GM11168 (cell line): ENCODE data around the gene INSL6.

Source experiments
- in situ Hi-C: fragments of 300-500 bp; cut with MboI; formaldehyde crosslinking; loops from one replicate; pipeline ENCODE4 v1.12.0; 2022; ENCODE audit warnings: low sequenced_read_pairs; ENCODE audit not compliant: unreplicated experiment

Gene INSL6

DNA sequence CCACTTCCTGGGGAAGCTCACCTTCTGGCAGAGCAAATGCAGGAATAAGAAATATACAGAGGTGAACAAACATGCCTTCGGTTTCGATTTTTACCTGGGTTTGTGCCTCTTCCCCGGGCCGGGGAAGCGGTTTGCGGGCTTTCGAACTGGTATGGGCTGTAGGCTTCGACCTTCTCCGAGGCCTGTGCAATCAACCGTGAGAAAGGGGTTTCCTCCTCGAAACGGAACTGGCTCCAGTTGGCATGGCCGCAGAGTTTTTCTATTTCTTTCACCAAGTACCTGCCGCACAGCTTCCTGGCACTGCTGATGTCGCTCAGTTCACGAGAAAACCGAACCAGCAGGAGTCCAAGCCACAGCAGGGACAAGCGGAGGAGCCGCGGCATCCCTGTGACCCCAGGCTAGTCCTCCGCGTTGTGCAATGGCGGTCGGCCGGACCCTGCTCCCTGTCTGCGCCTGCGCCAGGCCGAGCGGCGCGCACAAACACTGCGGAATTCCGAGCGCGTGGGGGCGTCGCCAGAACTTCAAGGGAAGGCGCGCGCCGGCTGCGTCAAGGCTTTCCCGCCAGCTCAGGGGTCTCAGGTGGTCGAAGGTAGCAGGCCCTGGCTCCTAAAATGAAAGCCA lies at the start of gene INSL6:
TSS of gene INSL6 (minus strand) at position 420 of the 621 bp plus-strand sequence. CDS start at position 383, 37 bp downstream.
- in situ Hi-C loops: loop anchor here (5.0 to 10.0 kb wide), 2 partner anchors 259 to 427 kb away; no protein-coding TSS in a partner anchor

- in situ Hi-C loops: no loop called here
Measured at GRCh38 chr9:5231212-5231611, 45.8 kb upstream of the INSL6 start, which contains the start of gene INSL4. Gene INSL4 (plus strand): TSS chr9:5231419. CDS start chr9:5231524, 105 bp downstream.

DNA sequence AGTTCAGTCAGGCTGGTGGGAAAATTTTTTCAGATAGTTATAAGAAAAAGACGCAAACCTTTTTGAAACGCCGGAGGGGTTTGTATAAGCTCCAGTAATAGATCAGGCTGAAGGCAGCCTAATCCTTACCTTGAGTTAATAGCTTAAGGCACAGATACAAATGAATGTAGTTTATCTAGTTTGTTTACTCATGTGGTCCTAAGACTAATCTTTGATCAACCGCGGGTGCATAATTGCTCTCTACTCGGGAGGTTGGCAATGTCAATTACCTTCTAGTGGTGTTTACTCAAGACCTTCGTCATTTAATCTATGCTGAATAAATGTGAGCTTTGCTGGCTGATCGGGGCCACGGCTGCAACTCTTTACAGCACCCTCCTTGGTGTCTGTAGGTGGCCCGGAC lies 45.1 kb upstream of the INSL6 start:
- in situ Hi-C loops: no loop called here

DNA sequence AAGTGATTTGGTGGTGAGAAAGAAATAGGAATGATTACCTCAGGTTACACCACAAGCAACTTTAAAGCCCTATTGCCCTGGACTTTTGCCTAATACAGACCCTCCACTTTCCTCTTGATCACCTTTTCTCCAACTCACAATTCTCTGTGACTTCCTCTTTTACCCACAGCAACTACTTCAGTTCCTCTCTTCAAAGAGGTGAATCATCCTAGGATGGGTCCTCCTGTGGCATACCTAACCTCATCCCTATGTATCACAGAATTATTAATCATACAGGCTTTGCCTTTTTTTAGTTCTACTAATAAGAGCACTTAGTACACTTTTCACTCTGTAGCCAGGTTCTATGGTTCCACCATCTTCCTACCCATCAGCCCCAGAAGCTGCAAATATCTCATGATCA lies 19.6 kb upstream of the INSL6 start:
- in situ Hi-C loops: no loop called here

GRCh38 chr9:5195463-5195862 lies 10.0 kb upstream of the INSL6 start:
- in situ Hi-C loops: no loop called here

GRCh38 chr9:5193345-5193744 lies 7.9 kb upstream of the INSL6 start:
- in situ Hi-C loops: no loop called here

DNA sequence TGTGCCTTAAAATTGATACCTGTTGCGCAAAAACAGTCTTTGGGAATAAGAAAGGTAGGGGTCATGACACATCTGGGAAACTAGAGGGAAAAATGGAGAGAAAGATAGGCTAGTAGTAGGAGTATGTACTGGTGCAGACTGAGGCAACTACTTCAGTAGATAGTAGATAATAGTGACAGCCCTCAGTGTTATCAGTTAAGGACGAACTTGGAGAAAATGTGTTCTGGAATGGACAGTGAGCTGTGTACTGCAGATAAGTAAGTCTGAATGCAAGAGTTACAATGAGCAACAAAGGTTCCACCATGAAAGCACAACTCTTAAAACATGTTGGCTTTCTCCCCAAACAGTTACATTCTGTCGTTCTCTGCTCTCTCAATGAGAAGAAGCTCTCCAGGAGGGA lies 6.5 kb upstream of the INSL6 start:
- in situ Hi-C loops: no loop called here

DNA sequence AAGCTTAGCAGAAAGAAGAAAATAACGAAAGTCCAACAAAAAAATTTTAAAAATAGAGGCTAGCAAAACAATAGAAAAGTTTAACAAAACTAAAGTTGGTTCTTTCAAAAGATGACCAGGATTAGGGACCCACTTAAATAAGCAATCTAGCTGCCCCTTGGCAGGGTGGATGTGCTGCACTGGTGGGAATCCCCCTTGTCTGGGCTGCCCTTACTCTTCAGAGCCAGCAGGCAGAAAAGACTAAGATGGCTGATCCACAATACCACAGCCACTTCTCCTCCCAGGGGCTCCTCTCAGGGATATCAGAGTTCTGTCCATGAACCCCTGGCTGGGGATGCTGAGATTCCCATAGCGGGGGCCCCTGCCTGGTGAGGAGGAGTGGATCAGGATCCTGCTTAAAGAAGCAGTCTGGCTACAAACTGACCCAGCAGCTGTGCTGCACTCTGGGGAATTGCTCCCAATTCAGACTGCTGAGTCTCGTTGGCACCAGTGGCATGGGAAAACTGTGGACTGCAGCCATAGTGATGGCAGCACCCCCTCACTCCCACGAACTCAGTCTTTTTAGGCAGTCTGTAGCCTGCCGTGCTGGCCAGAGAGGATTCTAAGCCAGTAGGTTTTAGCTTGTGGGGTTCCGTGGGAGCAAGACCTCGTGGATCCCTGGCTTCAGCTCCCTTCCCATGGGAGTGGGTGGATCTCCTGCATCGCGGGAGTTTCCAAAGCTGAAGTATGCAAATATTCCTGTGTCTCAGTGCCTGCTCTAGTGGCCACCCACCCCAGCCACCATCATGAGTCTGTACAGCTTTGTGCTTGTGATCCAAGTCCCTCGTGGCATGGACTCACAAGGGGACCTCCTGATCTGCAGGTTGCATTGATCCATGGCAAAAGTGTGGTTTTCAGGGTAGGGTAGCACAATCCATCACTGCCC lies 2.9 kb upstream of the INSL6 start:
- in situ Hi-C loops: loop anchor here (5.0 to 10.0 kb wide), 2 partner anchors 256 to 424 kb away; no protein-coding TSS in a partner anchor

- in situ Hi-C loops: loop anchor here (5.0 to 10.0 kb wide), 2 partner anchors 258 to 426 kb away; no protein-coding TSS in a partner anchor
Measured at GRCh38 chr9:5186416-5187169, 1.2 kb upstream of the INSL6 start.

DNA sequence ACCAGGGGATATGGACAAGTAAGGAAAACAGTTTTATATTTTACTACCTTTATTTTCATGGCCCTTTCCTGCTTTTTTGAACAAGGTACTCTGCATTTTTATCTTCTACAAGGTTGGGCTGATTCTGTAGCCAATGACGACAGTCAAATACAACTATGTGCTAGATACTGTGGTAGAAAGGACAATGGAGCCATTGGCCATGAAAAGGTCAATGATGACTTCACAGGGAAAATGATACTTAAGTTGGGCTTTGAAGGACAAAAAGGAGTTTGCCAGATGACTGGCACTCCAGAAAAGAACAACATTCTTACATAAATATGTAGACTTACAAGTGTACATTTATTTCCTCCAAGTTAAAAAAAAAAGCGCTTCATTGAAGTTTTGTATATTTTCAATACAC lies 663 bp downstream of the INSL6 start:
- in situ Hi-C loops: loop anchor here (5.0 to 10.0 kb wide), 2 partner anchors 260 to 428 kb away; no protein-coding TSS in a partner anchor

- in situ Hi-C loops: loop anchor here (10.0 kb wide), 1 partner anchor 264 kb away; no protein-coding TSS in a partner anchor
Measured at GRCh38 chr9:5180631-5181030, 4.8 kb downstream of the INSL6 start.

DNA sequence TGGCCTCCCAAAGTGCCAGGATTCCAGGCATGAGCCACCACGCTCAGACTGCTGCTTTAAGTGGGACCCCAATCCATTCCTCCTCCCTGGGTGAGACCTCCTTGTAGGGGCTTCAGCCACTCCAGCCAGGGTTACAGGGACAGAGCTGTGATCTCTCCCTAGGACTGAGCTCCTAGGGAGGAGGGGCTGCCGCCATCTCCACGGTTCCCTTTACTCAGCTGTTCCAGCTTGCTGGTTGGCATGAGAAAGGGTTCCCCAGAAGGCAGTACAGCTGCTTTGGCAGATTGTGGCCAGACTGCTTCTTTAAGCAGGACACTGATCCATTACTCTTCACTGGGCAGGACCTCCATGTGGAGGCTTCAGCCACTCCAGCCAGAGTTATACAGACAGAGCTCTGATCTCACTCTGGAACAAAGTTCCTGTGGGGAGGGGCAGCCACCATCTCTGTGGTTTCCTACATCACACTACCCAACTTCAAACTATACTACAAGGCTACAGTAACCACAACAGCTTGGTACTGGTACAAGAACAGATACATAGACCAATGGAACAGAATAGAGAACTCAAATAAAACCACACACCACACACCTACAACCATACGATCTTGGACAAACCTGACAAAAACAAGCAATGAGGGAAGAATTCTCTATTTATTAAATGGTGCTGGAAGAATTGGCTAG lies 7.2 kb downstream of the INSL6 start:
- in situ Hi-C loops: no loop called here

- in situ Hi-C loops: no loop called here
Measured at GRCh38 chr9:5146241-5146640, 39.2 kb downstream of the INSL6 start.

GRCh38 chr9:5144217-5144616 lies 41.2 kb downstream of the INSL6 start:
- in situ Hi-C loops: no loop called here

DNA sequence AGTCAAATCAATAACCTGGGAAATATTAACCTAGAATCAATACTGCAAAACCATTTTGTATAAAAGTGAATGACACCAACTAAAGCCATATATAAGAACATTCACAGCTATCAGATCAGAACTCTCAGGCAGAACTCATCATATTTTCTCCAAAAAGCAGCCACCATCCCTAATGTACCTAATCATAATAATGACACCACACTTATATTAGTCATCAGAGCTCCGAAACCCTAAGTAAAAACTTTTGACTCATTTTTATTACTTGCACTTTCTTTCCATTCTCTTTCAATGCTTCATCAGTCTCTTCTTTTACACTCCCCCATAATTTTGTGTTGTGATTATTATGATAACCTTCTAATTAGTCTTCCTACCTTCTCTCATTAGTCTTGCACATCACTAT lies 45.3 kb downstream of the INSL6 start:
- in situ Hi-C loops: no loop called here

GRCh38 chr9:5122516-5122915 lies 62.9 kb downstream of the INSL6 start:
- in situ Hi-C loops: no loop called here

GRCh38 chr9:5122116-5122515 lies 63.3 kb downstream of the INSL6 start:
- in situ Hi-C loops: no loop called here

DNA sequence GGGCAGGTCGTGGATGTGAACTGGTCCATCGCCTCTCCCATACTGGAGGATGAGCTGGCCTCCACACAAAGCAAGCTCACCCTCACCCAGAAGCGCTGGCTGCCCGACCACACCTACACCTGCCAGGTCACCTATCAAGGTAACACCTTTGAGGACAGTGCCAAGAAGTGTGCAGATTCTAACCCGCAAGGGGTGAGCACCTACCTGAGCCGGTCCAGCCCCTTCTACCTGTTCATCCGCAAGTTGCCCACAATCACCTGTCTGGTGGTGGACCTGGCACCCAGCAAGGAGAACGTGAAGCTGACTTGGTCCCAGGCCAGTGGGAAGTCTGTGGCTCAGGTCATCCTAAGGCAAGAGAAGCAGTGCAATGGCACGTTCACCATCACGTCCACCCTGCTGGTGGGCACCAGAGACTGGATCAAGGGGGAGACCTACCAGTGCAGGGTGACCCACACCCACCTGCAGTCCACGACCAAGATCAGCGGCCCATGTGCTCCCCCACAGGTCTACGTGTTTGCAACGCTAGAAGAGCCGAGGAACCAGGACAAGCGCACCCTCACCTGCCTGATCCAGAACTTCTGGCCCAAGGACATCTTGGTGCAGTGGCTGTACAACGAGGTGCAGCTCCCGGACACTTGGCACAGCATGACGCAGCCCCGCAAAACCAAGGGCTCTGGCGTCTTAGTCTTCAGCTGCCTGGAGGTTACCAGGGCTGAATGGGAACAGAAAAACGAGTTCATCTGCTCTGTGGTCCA lies 71.3 kb downstream of the INSL6 start:
- in situ Hi-C loops: no loop called here
